H1 (cell line): Measurements from ENCODE around the gene EDEM2. TPM values are rescaled to one million over a fixed set of nuclear protein-coding genes. Genes with fewer than 3 reads are reported as not detected.

ENCODE experiments used
- CTCF ChIA-PET: fragments of 300-600 bp; sonication (Branson Sonifier 250); formaldehyde crosslinking; loops from one replicate; lab custom pipeline; 2021; ENCODE audit not compliant: partially characterized antibody; lab: Charles Lee
- POLR2A ChIA-PET: fragments of 300-600 bp; sonication (Branson Sonifier 250); formaldehyde crosslinking; loops from one replicate; lab custom pipeline; 2021; ENCODE audit warnings: inconsistent platforms; ENCODE audit not compliant: partially characterized antibody; lab: Charles Lee
- DNase-seq, 2 experiments: peaks; one replicate each; pipeline versions ENCODE4 v3.0.0 to v3.0.0-alpha.2; 2010 to 2022; ENCODE audit warnings: low spot score in 2 of 2, low read depth in 1 of 2, mixed read lengths in 1 of 2
- FAIRE-seq: peaks from 2 replicates; lab custom pipeline; 2011; peaks lifted over from hg19 to GRCh38; lab: Jason Lieb, UNC
- H2AFZ ChIP-seq: 2 replicates; pipeline ENCODE4 v1.8.1; 2012; ENCODE audit warnings: low read length, inconsistent platforms
- H2AK5ac ChIP-seq: 2 replicates; pipeline ENCODE4 v1.6.1; 2013; ENCODE audit warnings: low read depth, low read length
- H2BK120ac ChIP-seq: replicated peaks from 2 replicates; pipeline ENCODE3; 2013; ENCODE audit warnings: low read depth, low read length, inconsistent platforms
- H2BK12ac ChIP-seq: 2 replicates; pipeline ENCODE4 v1.6.1; 2013; ENCODE audit warnings: low read depth, low read length
- H2BK15ac ChIP-seq: 2 replicates; pipeline ENCODE4 v1.6.1; 2013; ENCODE audit warnings: low read length
- H2BK20ac ChIP-seq: 2 replicates; pipeline ENCODE4 v1.6.1; 2013; ENCODE audit warnings: low read length
- H2BK5ac ChIP-seq: 2 replicates; pipeline ENCODE4 v1.6.1; 2013; ENCODE audit warnings: low read depth, low read length
- H3K14ac ChIP-seq: 2 replicates; pipeline ENCODE4 v1.6.1; 2013; ENCODE audit warnings: inconsistent platforms; ENCODE audit not compliant: insufficient read length
- H3K18ac ChIP-seq: 2 replicates; pipeline ENCODE4 v1.6.1; 2013; ENCODE audit warnings: low read length; ENCODE audit errors: extremely low read depth
- H3K23ac ChIP-seq: 2 replicates; pipeline ENCODE4 v1.6.1; 2013; ENCODE audit warnings: inconsistent platforms; ENCODE audit not compliant: insufficient read length
- H3K23me2 ChIP-seq: 2 replicates; pipeline ENCODE4 v1.6.1; 2013; ENCODE audit warnings: low read depth, low read length
- H3K27ac ChIP-seq: 2 replicates; pipeline ENCODE4 v1.6.1; 2011; ENCODE audit warnings: low read depth, low read length, inconsistent platforms
- H3K27me3 ChIP-seq, 4 experiments: replicated peaks in 1 of 4; 1 replicate in 1 of 4; 2 replicates in 3 of 4; pipeline versions ENCODE4 v1.6.1 to v1.8.1; 2011 to 2013; ENCODE audit warnings: low read length in 3 of 4, mild to moderate bottlenecking in 3 of 4, inconsistent platforms in 2 of 4, mixed read lengths in 2 of 4, moderate library complexity in 1 of 4; ENCODE audit not compliant: control insufficient read depth in 3 of 4, insufficient read depth in 3 of 4; ENCODE audit errors: extremely low read depth in 1 of 4
- H3K36me3 ChIP-seq, 4 experiments: 2 replicates each; pipeline versions ENCODE4 v1.6.1 to v1.8.1; 2011 to 2013; ENCODE audit warnings: mild to moderate bottlenecking in 4 of 4, low read length in 3 of 4, moderate library complexity in 2 of 4, control low read depth in 1 of 4, inconsistent platforms in 1 of 4; ENCODE audit not compliant: insufficient read depth in 4 of 4, control insufficient read depth in 2 of 4
- H3K4ac ChIP-seq: replicated peaks from 2 replicates; pipeline ENCODE3; 2013; ENCODE audit warnings: low read length, low read depth, mixed read lengths, inconsistent platforms; ENCODE audit not compliant: insufficient read length
- H3K4me1 ChIP-seq, 4 experiments: replicated peaks in 1 of 4; 1 replicate in 1 of 4; 2 replicates in 3 of 4; pipeline versions ENCODE4 v1.6.1 to v1.8.1; 2011 to 2013; ENCODE audit warnings: low read length in 3 of 4, inconsistent platforms in 2 of 4, mixed read lengths in 1 of 4; ENCODE audit not compliant: insufficient read depth in 4 of 4, control insufficient read depth in 3 of 4
- H3K4me2 ChIP-seq, 2 experiments: 2 replicates each; pipeline versions ENCODE4 v1.6.1 to v1.8.1; 2011 to 2013; ENCODE audit warnings: low read depth in 2 of 2, low read length in 2 of 2, control low read depth in 1 of 2, inconsistent platforms in 1 of 2, mild to moderate bottlenecking in 1 of 2; ENCODE audit not compliant: insufficient read depth in 1 of 2
- H3K4me3 ChIP-seq, 4 experiments: fragments of 200-600, 300-600 bp in 1 of 4; sonication (generic), shearing (Covaris generic), sonication (Bioruptor Twin) in 1 of 4; 2 replicates each; pipeline versions ENCODE4 v1.5.1 to v1.8.1; 2011 to 2016; ENCODE audit warnings: low read length in 4 of 4, low read depth in 3 of 4, control low read depth in 2 of 4, inconsistent platforms in 2 of 4, mild to moderate bottlenecking in 2 of 4, mixed read lengths in 1 of 4, moderate library complexity in 1 of 4; ENCODE audit not compliant: insufficient read depth in 2 of 4; ENCODE audit errors: extremely low read depth in 1 of 4
- H3K56ac ChIP-seq: replicated peaks from 2 replicates; pipeline ENCODE3; 2013; ENCODE audit warnings: low read depth, mild to moderate bottlenecking, mixed read lengths, low read length, inconsistent platforms; ENCODE audit not compliant: insufficient read length
- H3K79me1 ChIP-seq: 2 replicates; pipeline ENCODE4 v1.6.1; 2013; ENCODE audit warnings: low read depth, low read length, control low read depth
- H3K79me2 ChIP-seq, 2 experiments: 2 replicates each; pipeline versions ENCODE4 v1.6.1 to v1.8.1; 2012 to 2013; ENCODE audit warnings: low read length in 2 of 2, mild to moderate bottlenecking in 2 of 2, inconsistent platforms in 1 of 2; ENCODE audit not compliant: insufficient read depth in 2 of 2, control insufficient read depth in 1 of 2
- H3K9ac ChIP-seq, 4 experiments: replicated peaks in 1 of 4; 1 replicate in 1 of 4; 2 replicates in 3 of 4; pipeline versions ENCODE4 v1.6.1 to v1.8.1; 2011 to 2013; ENCODE audit warnings: low read depth in 3 of 4, low read length in 3 of 4, control low read depth in 2 of 4, mild to moderate bottlenecking in 2 of 4, moderate library complexity in 2 of 4, inconsistent platforms in 1 of 4; ENCODE audit errors: extremely low read depth in 1 of 4
- H3K9me3 ChIP-seq, 2 experiments: 2 replicates each; pipeline versions ENCODE4 v1.6.1 to v1.8.1; 2012 to 2013; ENCODE audit warnings: mild to moderate bottlenecking in 2 of 2, moderate library complexity in 2 of 2, control low read depth in 1 of 2, inconsistent platforms in 1 of 2, low read depth in 1 of 2, low read length in 1 of 2, mixed read lengths in 1 of 2; ENCODE audit not compliant: insufficient read depth in 2 of 2
- H4K20me1 ChIP-seq, 2 experiments: replicated peaks in 1 of 2; 2 replicates each; pipeline versions ENCODE3 to v1.8.1; 2011 to 2013; ENCODE audit warnings: inconsistent platforms in 2 of 2, low read length in 2 of 2, mild to moderate bottlenecking in 1 of 2; ENCODE audit not compliant: insufficient read depth in 2 of 2, control insufficient read depth in 1 of 2
- H4K5ac ChIP-seq: 2 replicates; pipeline ENCODE4 v1.6.1; 2013; ENCODE audit warnings: low read length, low read depth, mixed read lengths, inconsistent platforms; ENCODE audit not compliant: insufficient read length
- H4K8ac ChIP-seq: 2 replicates; pipeline ENCODE4 v1.8.0; 2013; ENCODE audit warnings: mild to moderate bottlenecking, moderate library complexity, low read length, inconsistent platforms; ENCODE audit not compliant: insufficient read depth; ENCODE audit errors: extremely low read depth
- H4K91ac ChIP-seq: replicated peaks from 2 replicates; pipeline ENCODE3; 2013; ENCODE audit warnings: low read length, mixed read lengths, inconsistent platforms; ENCODE audit not compliant: insufficient read length
- CBX8 ChIP-seq: fragments of 300-800, 300-1000 bp; sonication (generic); IDR thresholded peaks from 2 replicates; pipeline ENCODE4 v1.7.1; 2016; ENCODE audit warnings: low read depth, low read length, borderline replicate concordance
- CHD2 ChIP-seq: IDR thresholded peaks from 2 replicates; pipeline ENCODE4 v1.6.1; 2012; ENCODE audit warnings: low read length, improper control_type of control experiment
- E2F6 ChIP-seq: IDR thresholded peaks from 2 replicates; pipeline ENCODE4 v1.6.1; 2012; ENCODE audit warnings: inconsistent platforms
- FOSL1 ChIP-seq: IDR thresholded peaks from 2 replicates; pipeline ENCODE4 v1.6.1; 2011; ENCODE audit warnings: mild to moderate bottlenecking, low read depth, low read length, moderate library complexity; ENCODE audit not compliant: insufficient read depth
- GABPA ChIP-seq: IDR thresholded peaks from 2 replicates; pipeline ENCODE4 v1.6.1; 2011; ENCODE audit warnings: mild to moderate bottlenecking, low read length, moderate library complexity, borderline replicate concordance; ENCODE audit not compliant: insufficient read depth
- JUN ChIP-seq: IDR thresholded peaks from 2 replicates; pipeline ENCODE4 v1.6.1; 2011; ENCODE audit warnings: low read depth, mild to moderate bottlenecking, improper control_type of control experiment, low read length
- PHF8 ChIP-seq: fragments of 200-600 bp; sonication (generic); conservative IDR thresholded peaks from 2 replicates; pipeline ENCODE4 v1.7.1; 2012; ENCODE audit warnings: low read depth, mild to moderate bottlenecking, inconsistent platforms, low read length, moderate library complexity
- SIX5 ChIP-seq: IDR thresholded peaks from 2 replicates; pipeline ENCODE4 v1.6.1; 2011; ENCODE audit warnings: mild to moderate bottlenecking, low read depth, low read length
- TAF1 ChIP-seq: IDR thresholded peaks from 2 replicates; pipeline ENCODE4 v1.6.1; 2011; ENCODE audit warnings: mild to moderate bottlenecking, low read depth, low read length
- TAF7 ChIP-seq: optimal IDR thresholded peaks from 2 replicates; pipeline ENCODE3; 2011; ENCODE audit warnings: low read depth, mild to moderate bottlenecking, inconsistent platforms, low read length, moderate library complexity, borderline replicate concordance
- TCF12 ChIP-seq: IDR thresholded peaks from 2 replicates; pipeline ENCODE4 v1.6.1; 2011; ENCODE audit warnings: low read depth, mild to moderate bottlenecking, low read length
- WGBS, 2 experiments: shearing (Covaris generic) in 1 of 2; methylation state at CpG; one replicate each; pipeline versions ENCODE4 v1.1.6 to v1.1.7; 2013 to 2015; ENCODE audit warnings: low lambda C conversion rate in 2 of 2, mixed read lengths in 2 of 2, inconsistent platforms in 1 of 2, low coverage in 1 of 2, missing lambda C conversion rate in 1 of 2; ENCODE audit not compliant: insufficient replicate concordance in 2 of 2, insufficient coverage in 1 of 2, insufficient read length in 1 of 2; ENCODE audit errors: extremely low coverage in 1 of 2, missing lambda C conversion rate in 1 of 2; 5-methylcytosine and 5-hydroxymethylcytosine counted together
- polyA plus RNA-seq, 7 experiments: library from polyadenylated mRNA; depleted of rRNA in 3 of 7; stranded (reverse) in 5 of 7; unstranded in 2 of 7; fragments of >200 nt in 5 of 7; fragments of 200-250 nt in 2 of 7; gene quantifications; 1 replicate in 5 of 7; 2 replicates in 1 of 7; 4 replicates in 1 of 7; pipeline versions ENCODE4 v1.2.1 to v1.2.3, GENCODE V29; 2011 to 2013; ENCODE audit warnings: missing spikeins in 2 of 7, mixed read lengths in 2 of 7
- total RNA-seq: library from RNA; stranded (reverse); fragmentation: NEBNext Ultra II Directional; extraction: Animal tissue kit (Norgen Biotek cat#: 25700); gene quantifications from 2 replicates; pipeline ENCODE4 v1.2.1, GENCODE V29; 2021

Gene EDEM2
- total and polyA plus RNA-seq, 2 of the 8 experiments (the other 6 are each of a cell fraction or from before 2014, with no cell fraction given) = 15.2 to 19.6 TPM

- Histone ChIP-seq H2BK12ac (no peak overlapping the region), H3K4me3 (peak overlapping the region; percentile 82 to 96 (median 90)), H3K18ac (peak overlapping the region; percentile 76; the same call in 1 of the 2 replicates), H3K79me1 (peaks cover 2% of the 10 kb centered on the region; the same call in 1 of the 2 replicates), H3K36me3 (peaks cover 0 to 4% (median 3%) of the 10 kb centered on the region in 4 experiments; a peak in 2 of 8 replicates), H2AFZ (no peak overlapping the region), H4K8ac (no peak overlapping the region), H3K27ac (peak overlapping the region; percentile 39; the same call in 1 of the 2 replicates), H3K9me3 (no peaks in the 10 kb centered on the region), H3K4me2 (peak overlapping the region; percentile 88 to 97), H3K4ac (no peak overlapping the region), H3K14ac (no peak overlapping the region), H2BK20ac (no peak overlapping the region), H3K27me3 (no peaks in the 10 kb centered on the region), H2BK15ac (no peak overlapping the region), H3K23me2 (peaks cover 9% of the 10 kb centered on the region), H2AK5ac (no peak overlapping the region), H3K23ac (no peak overlapping the region), H4K5ac (peak overlapping the region; percentile 79), H3K79me2 (peaks cover 5 to 52% of the 10 kb centered on the region in 2 experiments; a peak in 3 of 4 replicates), H2BK120ac (no peak overlapping the region), H3K9ac (peak overlapping the region; percentile 68 to 91 (median 78)), H2BK5ac (peak overlapping the region; percentile 78; the same call in 1 of the 2 replicates), H3K56ac (peak overlapping the region; percentile 83), H4K91ac (no peak overlapping the region), H3K4me1 (peaks cover 0 to 10% (median 4%) of the 10 kb centered on the region in 4 experiments; a peak in 5 of 7 replicates), H4K20me1 (peaks cover 0 to 3% of the 10 kb centered on the region in 2 experiments)
- WGBS, 2 experiments = 9% methylated on average over 28 of the region's 28 CpGs; no CpG with 5 or more reads in 1 of the 2 experiments
- ChIA-PET POLR2A (interaction anchor here (1.0 to 1.2 kb wide), 3 partner anchors 171 to 192 kb away, joined by 3 to 6 read pairs (median 4); partner anchors contain the start of gene EIF6), CTCF (interaction anchor here (0.7 to 1.9 kb wide), 5 partner anchors 8 to 175 kb away, joined by 3 to 4 read pairs (median 3); no protein-coding TSS in a partner anchor)
- DNase-seq (no peak), FAIRE-seq (no peak)
- no peak for TF ChIP-seq SIX5
- no peak for TF ChIP-seq FOSL1
- no peak for TF ChIP-seq E2F6
- no peak for TF ChIP-seq GABPA
- no peak for TF ChIP-seq TAF1
- no peak for TF ChIP-seq CBX8
- TF ChIP-seq JUN = no peak
- no peak for TF ChIP-seq TCF12
- no peak for TF ChIP-seq PHF8
- TF ChIP-seq CHD2 = no peak
- TF ChIP-seq TAF7 = no peak
These were observed 55.2 kb downstream of the EDEM2 start for GRCh38 chr20:35091816-35092523.
